Ectodermal cell (in vitro differentiated cells): Measurements from ENCODE around the gene NKX2-4.
A peak's percentile ranks its signal among the peaks of the same experiment; 100 is the strongest.

Experiments used
- H3K27ac ChIP-seq: 2 replicates; pipeline ENCODE4 v1.7.0; 2013; ENCODE audit warnings: mild to moderate bottlenecking, low read depth, low read length; ENCODE audit not compliant: insufficient read depth, poor library complexity, severe bottlenecking
- H3K27me3 ChIP-seq: 2 replicates; pipeline ENCODE4 v1.7.0; 2013; ENCODE audit warnings: mild to moderate bottlenecking, low read length; ENCODE audit not compliant: insufficient read depth, control insufficient read depth, poor library complexity, severe bottlenecking
- H3K36me3 ChIP-seq: one replicate; pipeline ENCODE4 v1.7.0; 2013; ENCODE audit warnings: low read length; ENCODE audit not compliant: control insufficient read depth, insufficient read depth
- H3K4me1 ChIP-seq: one replicate; pipeline ENCODE4 v1.7.0; 2013; ENCODE audit warnings: low read length; ENCODE audit not compliant: control insufficient read depth, insufficient read depth
- H3K4me3 ChIP-seq: 2 replicates; pipeline ENCODE4 v1.7.0; 2013; ENCODE audit warnings: low read depth, low read length, control low read depth; ENCODE audit not compliant: insufficient read depth
- H3K9me3 ChIP-seq: 2 replicates; pipeline ENCODE4 v1.7.0; 2013; ENCODE audit warnings: mild to moderate bottlenecking, low read length, moderate library complexity; ENCODE audit not compliant: control insufficient read depth
- WGBS, 2 experiments: methylation state at CpG; one replicate each; pipeline ENCODE4 v1.1.7; 2013; ENCODE audit warnings: missing lambda C conversion rate in 2 of 2; 5-methylcytosine and 5-hydroxymethylcytosine counted together

The NKX2-4 gene

GRCh38 chr20:21394551-21394950, 2.8 kb downstream of the NKX2-4 start:
- Histone ChIP-seq H3K4me1 (peaks cover 9% of the 10 kb centered on the region), H3K9me3 (no peaks in the 10 kb centered on the region), H3K4me3 (no peak overlapping the region), H3K27ac (no peak overlapping the region), H3K36me3 (no peaks in the 10 kb centered on the region), H3K27me3 (peaks cover 98% of the 10 kb centered on the region)
- 36% methylated on average over 2 of the region's 3 CpGs; no CpG with 5 or more reads in 1 of the 2 experiments for WGBS, 2 experiments

- H3K4me1 ChIP-seq: peaks cover 9% of the 10 kb centered on the region
- no peak overlapping the region for H3K27ac ChIP-seq
- H3K36me3 ChIP-seq: no peaks in the 10 kb centered on the region
- no peaks in the 10 kb centered on the region for H3K9me3 ChIP-seq
- H3K4me3 ChIP-seq: no peak overlapping the region
- WGBS, 2 experiments: 80 to 83% methylated on average over 1 to 2 of the region's 4 CpGs
- H3K27me3 ChIP-seq: peaks cover 93% of the 10 kb centered on the region
Measured at GRCh38 chr20:21393816-21394519, 3.4 kb downstream of the NKX2-4 start.

GRCh38 chr20:21393166-21393565, 4.2 kb downstream of the NKX2-4 start:
- WGBS, 2 experiments: 38 to 40% methylated on average over 4 of the region's 4 CpGs
- Histone ChIP-seq H3K9me3 (no peaks in the 10 kb centered on the region), H3K36me3 (no peaks in the 10 kb centered on the region), H3K4me3 (no peak overlapping the region), H3K4me1 (peaks cover 9% of the 10 kb centered on the region), H3K27me3 (peaks cover 85% of the 10 kb centered on the region), H3K27ac (no peak overlapping the region)

GRCh38 chr20:21391972-21392352, 5.4 kb downstream of the NKX2-4 start:
- Histone ChIP-seq H3K4me3 (peak overlapping the region; percentile 8), H3K4me1 (peaks cover 9% of the 10 kb centered on the region), H3K36me3 (no peaks in the 10 kb centered on the region), H3K27me3 (peaks cover 73% of the 10 kb centered on the region), H3K9me3 (no peaks in the 10 kb centered on the region), H3K27ac (no peak overlapping the region)
- WGBS, 2 experiments: 2 to 5% methylated on average over 10 of the region's 10 CpGs

- no peaks in the 10 kb centered on the region for H3K36me3 ChIP-seq
- H3K4me3 ChIP-seq: peak overlapping the region; percentile 8
- no peak overlapping the region for H3K27ac ChIP-seq
- H3K27me3 ChIP-seq: peaks cover 67% of the 10 kb centered on the region
- no peaks in the 10 kb centered on the region for H3K9me3 ChIP-seq
- 3% methylated on average over 61 of the region's 61 CpGs for WGBS, 2 experiments
- H3K4me1 ChIP-seq: peaks cover 9% of the 10 kb centered on the region
Measured at GRCh38 chr20:21391185-21391971, 5.9 kb downstream of the NKX2-4 start.

- Histone ChIP-seq H3K27ac (no peak overlapping the region), H3K4me1 (peaks cover 9% of the 10 kb centered on the region), H3K27me3 (peaks cover 61% of the 10 kb centered on the region), H3K4me3 (no peak overlapping the region), H3K36me3 (no peaks in the 10 kb centered on the region), H3K9me3 (no peaks in the 10 kb centered on the region)
- 29 to 38% methylated on average over 6 to 7 of the region's 7 CpGs for WGBS, 2 experiments
Measured at GRCh38 chr20:21390768-21391167, 6.6 kb downstream of the NKX2-4 start.

GRCh38 chr20:21389368-21389767, 8.0 kb downstream of the NKX2-4 start:
- H3K27ac ChIP-seq: no peak overlapping the region
- 0% methylated on average over 1 of the region's 1 CpG; no CpG with 5 or more reads in 1 of the 2 experiments for WGBS, 2 experiments
- peaks cover 9% of the 10 kb centered on the region for H3K4me1 ChIP-seq
- peaks cover 47% of the 10 kb centered on the region for H3K27me3 ChIP-seq
- no peaks in the 10 kb centered on the region for H3K36me3 ChIP-seq
- H3K9me3 ChIP-seq: no peaks in the 10 kb centered on the region
- H3K4me3 ChIP-seq: no peak overlapping the region

- peaks cover 39% of the 10 kb centered on the region for H3K27me3 ChIP-seq
- WGBS, 2 experiments: 100% methylated on average over 1 of the region's 1 CpG; no CpG with 5 or more reads in 1 of the 2 experiments
- H3K36me3 ChIP-seq: no peaks in the 10 kb centered on the region
Measured at GRCh38 chr20:21388566-21388965, 8.8 kb downstream of the NKX2-4 start.

GRCh38 chr20:21387528-21387927, 9.8 kb downstream of the NKX2-4 start:
- H3K36me3 ChIP-seq: no peaks in the 10 kb centered on the region
- H3K4me3 ChIP-seq: no peak overlapping the region
- H3K4me1 ChIP-seq: peaks cover 9% of the 10 kb centered on the region
- no peak overlapping the region for H3K27ac ChIP-seq
- peaks cover 28% of the 10 kb centered on the region for H3K27me3 ChIP-seq
- H3K9me3 ChIP-seq: no peaks in the 10 kb centered on the region

More at GRCh38 chr20:21388566-21388965, 8.8 kb downstream of the NKX2-4 start:
- no peak overlapping the region for H3K4me3 ChIP-seq
- no peak overlapping the region for H3K27ac ChIP-seq
- no peaks in the 10 kb centered on the region for H3K9me3 ChIP-seq
- H3K4me1 ChIP-seq: peaks cover 9% of the 10 kb centered on the region

- no peak overlapping the region for H3K4me3 ChIP-seq
- H3K27me3 ChIP-seq: peaks cover 14% of the 10 kb centered on the region
- H3K9me3 ChIP-seq: no peaks in the 10 kb centered on the region
- WGBS, 2 experiments: 96% methylated on average over 5 of the region's 5 CpGs
- H3K4me1 ChIP-seq: no peaks in the 10 kb centered on the region
- no peak overlapping the region for H3K27ac ChIP-seq
- no peaks in the 10 kb centered on the region for H3K36me3 ChIP-seq
Measured at GRCh38 chr20:21386111-21386510, 11.2 kb downstream of the NKX2-4 start.
